HCT116 (cell line): ENCODE measurements around the gene IP6K3. TPM values are rescaled to one million over a fixed set of nuclear protein-coding genes. Genes with fewer than 3 reads are reported as not detected.

ENCODE experiments used
- ATAC-seq: fragments of 200-7000 bp; cut with Tn5 transposase; 2 replicates; pipeline ENCODE4 v1.9.1; 2020; ENCODE audit warnings: mild to moderate bottlenecking, moderate library complexity
- BruUV-seq: library from RNA; stranded (reverse); fragments of 400-500 nt; replicated peaks from 2 replicates; lab custom pipeline; 2021; lab: Mats Ljungman, UMichigan
- CTCF ChIA-PET: fragments of 300-600 bp; sonication (Branson Sonifier 250); formaldehyde crosslinking; loops from one replicate; lab custom pipeline; 2021; ENCODE audit warnings: antibody characterized with exemption; lab: Charles Lee
- POLR2A ChIA-PET: fragments of 300-600, 350-600 bp; sonication (Branson Sonifier 250); formaldehyde crosslinking; loops from one replicate; lab custom pipeline; 2021; ENCODE audit warnings: antibody characterized with exemption; lab: Charles Lee
- RAD21 ChIA-PET, 2 experiments: fragments of 300-600 bp; sonication (Branson Sonifier 250); formaldehyde crosslinking; loops; one replicate each; lab custom pipeline; 2023; ENCODE audit warnings: low total read pairs in 2 of 2; ENCODE audit not compliant: uncharacterized antibody in 2 of 2, unreplicated experiment in 2 of 2, low non-redundant PET in 1 of 2; lab: Charles Lee
- DNase-seq: peaks from one replicate; pipeline ENCODE4 v3.0.0-alpha.2; 2010; ENCODE audit warnings: low read depth, low spot score
- H2AFZ ChIP-seq: fragments of 200-600 bp; shearing (Covaris generic), sonication (generic); 2 replicates; pipeline ENCODE4 v1.6.1; 2017; ENCODE audit warnings: low read depth, mixed run types, mixed read lengths, antibody characterized with exemption, low read length; ENCODE audit not compliant: poor library complexity, severe bottlenecking
- H3K27ac ChIP-seq: 2 replicates; pipeline ENCODE4 v1.5.1; 2012; ENCODE audit warnings: low read depth, low read length
- H3K27me3 ChIP-seq: fragments of 200-600 bp; sonication (generic); 2 replicates; pipeline ENCODE4 v1.6.1; 2016; ENCODE audit warnings: mixed run types, low read length, mixed read lengths; ENCODE audit not compliant: insufficient read depth
- H3K36me3 ChIP-seq, 2 experiments: fragments of 200-500 bp in 1 of 2; fragments of 200-600 bp in 1 of 2; sonication (Bioruptor generic) in 1 of 2; sonication (generic) in 1 of 2; 2 replicates each; pipeline versions ENCODE4 v1.5.1 to v1.6.1; 2014 to 2016; ENCODE audit warnings: low read length in 2 of 2, inconsistent platforms in 1 of 2, mixed read lengths in 1 of 2, mixed run types in 1 of 2; ENCODE audit not compliant: insufficient read depth in 2 of 2, control insufficient read depth in 1 of 2
- H3K4me1 ChIP-seq, 2 experiments: fragments of 200-600 bp in 1 of 2; sonication (generic) in 1 of 2; 2 replicates each; pipeline versions ENCODE4 v1.5.1 to v1.6.1; 2012 to 2017; ENCODE audit warnings: low read length in 2 of 2, inconsistent platforms in 1 of 2, mild to moderate bottlenecking in 1 of 2, mixed read lengths in 1 of 2, mixed run types in 1 of 2, moderate library complexity in 1 of 2; ENCODE audit not compliant: insufficient read depth in 2 of 2, control insufficient read depth in 1 of 2
- H3K4me2 ChIP-seq: fragments of 200-600 bp; sonication (generic); 2 replicates; pipeline ENCODE4 v1.6.1; 2017; ENCODE audit warnings: mixed run types, low read length, mixed read lengths
- H3K4me3 ChIP-seq, 2 experiments: fragments of 200-600 bp in 1 of 2; sonication (generic) in 1 of 2; replicated peaks in 1 of 2; 2 replicates each; pipeline ENCODE4 v1.5.1; 2011 to 2016; ENCODE audit warnings: low read length in 2 of 2, control low read depth in 1 of 2, low read depth in 1 of 2, mild to moderate bottlenecking in 1 of 2, mixed read lengths in 1 of 2, mixed run types in 1 of 2
- H3K79me2 ChIP-seq: fragments of 200-600 bp; sonication (generic); 2 replicates; pipeline ENCODE4 v1.6.1; 2017; ENCODE audit warnings: mild to moderate bottlenecking, mixed run types, low read length, moderate library complexity, mixed read lengths; ENCODE audit not compliant: insufficient read depth
- H3K9ac ChIP-seq: fragments of 200-600 bp; sonication (generic); 2 replicates; pipeline ENCODE4 v1.6.1; 2016; ENCODE audit warnings: low read length, mixed read lengths
- H3K9me2 ChIP-seq: fragments of 200-600 bp; sonication (generic), shearing (Covaris generic); 2 replicates; pipeline ENCODE4 v1.6.1; 2017; ENCODE audit warnings: mixed run types, mild to moderate bottlenecking, moderate library complexity; ENCODE audit not compliant: insufficient read depth
- H3K9me3 ChIP-seq, 2 experiments: fragments of 200-500 bp in 1 of 2; fragments of 200-600 bp in 1 of 2; sonication (Bioruptor generic) in 1 of 2; sonication (generic) in 1 of 2; 2 replicates each; pipeline ENCODE4 v1.6.1; 2014 to 2017; ENCODE audit warnings: low read length in 2 of 2, mixed read lengths in 2 of 2, inconsistent platforms in 1 of 2, low read depth in 1 of 2, mild to moderate bottlenecking in 1 of 2, mixed run types in 1 of 2, moderate library complexity in 1 of 2; ENCODE audit not compliant: control insufficient read depth in 1 of 2, insufficient read depth in 1 of 2
- H4K20me1 ChIP-seq: fragments of 200-600 bp; sonication (generic), shearing (Covaris generic); 2 replicates; pipeline ENCODE4 v1.6.1; 2017; ENCODE audit warnings: mixed run types, mild to moderate bottlenecking, moderate library complexity; ENCODE audit not compliant: insufficient read depth
- ELF1 ChIP-seq: IDR thresholded peaks from 2 replicates; pipeline ENCODE4 v1.6.1; 2012; ENCODE audit warnings: low read depth, borderline replicate concordance
- EZH2phosphoT487 ChIP-seq: fragments of 200-600 bp; IDR thresholded peaks from 2 replicates; pipeline ENCODE4 v1.6.1; 2018; ENCODE audit warnings: antibody characterized with exemption, borderline replicate concordance
- FOSL1 ChIP-seq: IDR thresholded peaks from 2 replicates; pipeline ENCODE4 v1.6.1; 2012; ENCODE audit warnings: low read depth
- JUND ChIP-seq: IDR thresholded peaks from 2 replicates; pipeline ENCODE4 v1.6.1; 2012
- POLR2A ChIP-seq: IDR thresholded peaks from 2 replicates; pipeline ENCODE4 v1.7.0; 2011; ENCODE audit warnings: borderline replicate concordance; ENCODE audit not compliant: insufficient read depth, insufficient read length; ENCODE audit errors: extremely low read depth
- POLR2AphosphoS5 ChIP-seq: IDR thresholded peaks from 2 replicates; pipeline ENCODE4 v1.6.1; 2011; ENCODE audit warnings: mild to moderate bottlenecking, low read depth, low read length, moderate library complexity
- RAD21 ChIP-seq: IDR thresholded peaks from 2 replicates; pipeline ENCODE4 v1.6.1; 2012; ENCODE audit warnings: low read depth, mild to moderate bottlenecking
- SP1 ChIP-seq: IDR thresholded peaks from 2 replicates; pipeline ENCODE4 v1.6.1; 2012; ENCODE audit warnings: low read depth
- intact Hi-C: fragments of 100-400 bp; cut with micrococcal nuclease; formaldehyde crosslinking; loops from 2 replicates; pipeline ENCODE4 v1.10.0; 2022
- total RNA-seq: library from RNA; stranded (reverse); gene quantifications from one replicate; pipeline ENCODE4 v1.2.1, GENCODE V29; 2021; ENCODE audit not compliant: unreplicated experiment
- TF ChIP-seq, protein P1 (sequence below): IDR thresholded peaks from 2 replicates; pipeline ENCODE4 v1.6.1; 2012
- TF ChIP-seq, protein P2 (sequence below): IDR thresholded peaks from 2 replicates; pipeline ENCODE4 v1.6.1; 2012; ENCODE audit warnings: low read depth
- TF ChIP-seq, protein P3 (sequence below): IDR thresholded peaks from 2 replicates; pipeline ENCODE4 v1.6.1; 2012

IP6K3 gene
- total RNA-seq, 1 experiment from 2014 or later: not detected

DNA sequence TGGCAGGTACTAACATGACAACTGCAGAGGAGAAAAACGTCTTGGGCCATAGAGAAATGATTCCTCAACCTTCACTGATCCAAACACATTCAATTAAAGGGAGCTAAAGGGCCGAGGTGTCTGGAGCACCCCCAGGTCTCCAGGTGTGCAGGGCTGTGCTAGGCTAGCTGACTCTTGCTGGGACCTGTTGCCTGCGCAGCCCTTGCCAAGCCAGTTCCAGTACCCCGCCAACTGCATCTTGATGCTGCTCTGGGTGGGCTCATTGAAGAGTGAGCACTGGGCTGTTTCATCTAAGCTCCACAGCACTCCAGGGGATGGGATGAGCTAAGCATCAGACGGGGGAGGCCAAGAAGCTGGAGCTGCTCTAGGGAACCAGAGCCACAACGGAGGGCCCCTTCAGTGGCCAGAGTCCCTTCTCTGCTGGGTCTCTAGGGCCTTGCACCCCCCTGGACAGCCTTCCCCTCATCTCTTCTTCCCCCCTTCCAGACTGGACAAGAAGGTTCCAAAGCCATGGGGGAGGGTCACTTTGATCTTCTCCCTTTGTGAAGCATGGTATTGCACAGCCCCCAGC, 26.3 kb upstream of the IP6K3 start:
- Histone ChIP-seq H3K27ac (no peak overlapping the region), H3K9ac (no peak overlapping the region), H3K4me1 (peaks cover 12 to 27% of the 10 kb centered on the region in 2 experiments), H3K27me3 (no peaks in the 10 kb centered on the region), H3K36me3 (peaks cover 18 to 25% of the 10 kb centered on the region in 2 experiments; a peak in 3 of 4 replicates), H3K4me2 (no peak overlapping the region), H4K20me1 (no peaks in the 10 kb centered on the region), H3K4me3 (no peak overlapping the region), H3K9me3 (no peaks in the 10 kb centered on the region), H2AFZ (no peak overlapping the region), H3K79me2 (no peaks in the 10 kb centered on the region), H3K9me2 (no peaks in the 10 kb centered on the region)
- ChIA-PET POLR2A (no interaction called here), RAD21 (no interaction called here), CTCF (interaction anchor here (0.7 to 2.4 kb wide), 4 partner anchors 58 to 381 kb away, joined by 3 to 10 read pairs (median 6); no protein-coding TSS in a partner anchor)
- no peak for DNase-seq
- no TSS peak for BruUV-seq
- intact Hi-C loops: no loop called here
- no peak for ATAC-seq
- TF ChIP-seq, protein P1, sequence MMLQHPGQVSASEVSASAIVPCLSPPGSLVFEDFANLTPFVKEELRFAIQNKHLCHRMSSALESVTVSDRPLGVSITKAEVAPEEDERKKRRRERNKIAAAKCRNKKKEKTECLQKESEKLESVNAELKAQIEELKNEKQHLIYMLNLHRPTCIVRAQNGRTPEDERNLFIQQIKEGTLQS: no peak
- no peak for TF ChIP-seq RAD21
- TF ChIP-seq, protein P2, sequence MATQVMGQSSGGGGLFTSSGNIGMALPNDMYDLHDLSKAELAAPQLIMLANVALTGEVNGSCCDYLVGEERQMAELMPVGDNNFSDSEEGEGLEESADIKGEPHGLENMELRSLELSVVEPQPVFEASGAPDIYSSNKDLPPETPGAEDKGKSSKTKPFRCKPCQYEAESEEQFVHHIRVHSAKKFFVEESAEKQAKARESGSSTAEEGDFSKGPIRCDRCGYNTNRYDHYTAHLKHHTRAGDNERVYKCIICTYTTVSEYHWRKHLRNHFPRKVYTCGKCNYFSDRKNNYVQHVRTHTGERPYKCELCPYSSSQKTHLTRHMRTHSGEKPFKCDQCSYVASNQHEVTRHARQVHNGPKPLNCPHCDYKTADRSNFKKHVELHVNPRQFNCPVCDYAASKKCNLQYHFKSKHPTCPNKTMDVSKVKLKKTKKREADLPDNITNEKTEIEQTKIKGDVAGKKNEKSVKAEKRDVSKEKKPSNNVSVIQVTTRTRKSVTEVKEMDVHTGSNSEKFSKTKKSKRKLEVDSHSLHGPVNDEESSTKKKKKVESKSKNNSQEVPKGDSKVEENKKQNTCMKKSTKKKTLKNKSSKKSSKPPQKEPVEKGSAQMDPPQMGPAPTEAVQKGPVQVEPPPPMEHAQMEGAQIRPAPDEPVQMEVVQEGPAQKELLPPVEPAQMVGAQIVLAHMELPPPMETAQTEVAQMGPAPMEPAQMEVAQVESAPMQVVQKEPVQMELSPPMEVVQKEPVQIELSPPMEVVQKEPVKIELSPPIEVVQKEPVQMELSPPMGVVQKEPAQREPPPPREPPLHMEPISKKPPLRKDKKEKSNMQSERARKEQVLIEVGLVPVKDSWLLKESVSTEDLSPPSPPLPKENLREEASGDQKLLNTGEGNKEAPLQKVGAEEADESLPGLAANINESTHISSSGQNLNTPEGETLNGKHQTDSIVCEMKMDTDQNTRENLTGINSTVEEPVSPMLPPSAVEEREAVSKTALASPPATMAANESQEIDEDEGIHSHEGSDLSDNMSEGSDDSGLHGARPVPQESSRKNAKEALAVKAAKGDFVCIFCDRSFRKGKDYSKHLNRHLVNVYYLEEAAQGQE: no peak
- no peak for TF ChIP-seq POLR2AphosphoS5
- no peak for TF ChIP-seq POLR2A
- no peak for TF ChIP-seq FOSL1
- no peak for TF ChIP-seq SP1
- TF ChIP-seq, protein P3, sequence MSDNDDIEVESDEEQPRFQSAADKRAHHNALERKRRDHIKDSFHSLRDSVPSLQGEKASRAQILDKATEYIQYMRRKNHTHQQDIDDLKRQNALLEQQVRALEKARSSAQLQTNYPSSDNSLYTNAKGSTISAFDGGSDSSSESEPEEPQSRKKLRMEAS: no peak
- no peak for TF ChIP-seq EZH2phosphoT487
- TF ChIP-seq ELF1: no peak
- no peak for TF ChIP-seq JUND
